Measurements from ENCODE around the gene ABCG8.

ABCG8 gene

DNA sequence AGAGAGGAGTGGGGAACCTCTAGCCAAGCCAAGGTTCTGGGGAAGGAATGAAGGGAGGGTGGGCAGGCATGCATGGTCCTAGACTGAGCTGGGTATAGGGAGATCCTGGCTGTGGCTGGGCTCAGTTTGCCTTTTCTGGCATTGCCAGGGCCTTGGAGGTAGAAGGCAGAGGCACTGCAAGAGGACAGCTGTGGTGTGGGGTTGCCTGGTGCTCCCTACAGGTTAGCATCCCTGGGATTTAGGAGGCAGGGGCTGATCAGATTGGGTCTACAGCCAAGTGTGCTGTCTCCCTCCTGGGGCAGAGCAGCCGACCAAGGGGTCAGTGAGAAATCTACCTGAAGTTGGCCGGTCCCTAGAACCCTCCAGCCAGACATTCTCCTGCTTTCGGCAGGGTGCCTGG is 15.9 kb downstream of the ABCG8 start:
- no peaks in the 10 kb centered on the region for H3K4me1 Mint-ChIP-seq

DNA sequence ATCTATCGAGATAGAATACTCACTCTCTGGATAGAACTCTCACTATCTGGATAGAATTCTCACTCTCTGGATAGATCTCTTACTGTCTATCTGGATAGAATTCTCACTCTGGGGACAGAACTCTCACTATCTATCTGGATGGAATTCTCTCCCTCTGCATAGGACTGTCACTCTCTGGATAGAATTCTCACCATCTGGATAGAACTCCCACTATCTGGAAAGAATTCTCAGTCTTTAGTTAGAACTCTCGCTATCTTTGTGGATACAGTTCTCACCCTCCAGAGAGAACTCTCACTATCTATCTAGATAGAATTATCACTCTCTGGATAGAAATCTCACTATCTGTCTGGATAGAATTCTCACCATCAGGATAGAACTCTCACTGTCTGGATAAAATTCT is 16.5 kb downstream of the ABCG8 start:
- TF ChIP-seq, protein P1, sequence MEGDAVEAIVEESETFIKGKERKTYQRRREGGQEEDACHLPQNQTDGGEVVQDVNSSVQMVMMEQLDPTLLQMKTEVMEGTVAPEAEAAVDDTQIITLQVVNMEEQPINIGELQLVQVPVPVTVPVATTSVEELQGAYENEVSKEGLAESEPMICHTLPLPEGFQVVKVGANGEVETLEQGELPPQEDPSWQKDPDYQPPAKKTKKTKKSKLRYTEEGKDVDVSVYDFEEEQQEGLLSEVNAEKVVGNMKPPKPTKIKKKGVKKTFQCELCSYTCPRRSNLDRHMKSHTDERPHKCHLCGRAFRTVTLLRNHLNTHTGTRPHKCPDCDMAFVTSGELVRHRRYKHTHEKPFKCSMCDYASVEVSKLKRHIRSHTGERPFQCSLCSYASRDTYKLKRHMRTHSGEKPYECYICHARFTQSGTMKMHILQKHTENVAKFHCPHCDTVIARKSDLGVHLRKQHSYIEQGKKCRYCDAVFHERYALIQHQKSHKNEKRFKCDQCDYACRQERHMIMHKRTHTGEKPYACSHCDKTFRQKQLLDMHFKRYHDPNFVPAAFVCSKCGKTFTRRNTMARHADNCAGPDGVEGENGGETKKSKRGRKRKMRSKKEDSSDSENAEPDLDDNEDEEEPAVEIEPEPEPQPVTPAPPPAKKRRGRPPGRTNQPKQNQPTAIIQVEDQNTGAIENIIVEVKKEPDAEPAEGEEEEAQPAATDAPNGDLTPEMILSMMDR (IDR thresholded peaks at IDR 0.05), result no peak
- Mint-ChIP-seq H3K27me3 (ENCODE audit: low read depth, poor library complexity) (peaks cover 40% of the 10 kb centered on the region), H3K4me3 (no peak overlapping the region), H3K36me3 (ENCODE audit: low read depth) (no peaks in the 10 kb centered on the region), H3K4me1 (no peaks in the 10 kb centered on the region), H3K9me3 (peaks cover 16% of the 10 kb centered on the region), H3K27ac (no peak overlapping the region)
- no peak for DNase-seq

More for the DNA sequence above, 15.9 kb downstream of the ABCG8 start:
- no peak for DNase-seq
- Mint-ChIP-seq H3K4me3 (no peak overlapping the region), H3K9me3 (peaks cover 13% of the 10 kb centered on the region), H3K36me3 (ENCODE audit: low read depth) (no peaks in the 10 kb centered on the region), H3K27me3 (ENCODE audit: low read depth, poor library complexity) (peaks cover 40% of the 10 kb centered on the region), H3K27ac (no peak overlapping the region)
- TF ChIP-seq, protein P1 (IDR thresholded peaks at IDR 0.05), result no peak

DNA sequence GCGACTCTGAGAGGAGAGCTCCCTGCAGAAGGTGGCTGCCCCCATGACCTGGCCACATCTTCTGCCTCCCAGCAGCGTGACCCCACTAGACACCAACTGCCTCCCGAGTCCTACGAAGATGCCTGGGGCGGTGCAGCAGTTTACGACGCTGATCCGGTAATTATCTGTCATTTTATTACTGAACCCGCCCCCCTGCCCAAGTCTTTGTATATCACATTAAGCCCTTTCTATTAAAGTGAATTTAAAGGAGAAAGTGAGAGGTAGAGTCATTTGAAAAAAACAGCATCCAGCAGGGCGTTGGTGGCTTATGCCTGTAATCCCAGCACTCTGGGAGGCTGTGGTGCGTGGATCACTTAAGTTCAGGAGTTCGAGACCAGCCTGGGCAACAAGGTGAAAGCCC is 33.4 kb downstream of the ABCG8 start:
- Mint-ChIP-seq H3K4me3 (no peak overlapping the region), H3K27me3 (ENCODE audit: low read depth, poor library complexity) (peaks cover 35% of the 10 kb centered on the region), H3K4me1 (no peaks in the 10 kb centered on the region), H3K9me3 (peaks cover 15% of the 10 kb centered on the region), H3K27ac (no peak overlapping the region), H3K36me3 (ENCODE audit: low read depth) (no peaks in the 10 kb centered on the region)
- TF ChIP-seq, protein P1 (IDR thresholded peaks at IDR 0.05), result no peak
- DNase-seq, result no peak

DNA sequence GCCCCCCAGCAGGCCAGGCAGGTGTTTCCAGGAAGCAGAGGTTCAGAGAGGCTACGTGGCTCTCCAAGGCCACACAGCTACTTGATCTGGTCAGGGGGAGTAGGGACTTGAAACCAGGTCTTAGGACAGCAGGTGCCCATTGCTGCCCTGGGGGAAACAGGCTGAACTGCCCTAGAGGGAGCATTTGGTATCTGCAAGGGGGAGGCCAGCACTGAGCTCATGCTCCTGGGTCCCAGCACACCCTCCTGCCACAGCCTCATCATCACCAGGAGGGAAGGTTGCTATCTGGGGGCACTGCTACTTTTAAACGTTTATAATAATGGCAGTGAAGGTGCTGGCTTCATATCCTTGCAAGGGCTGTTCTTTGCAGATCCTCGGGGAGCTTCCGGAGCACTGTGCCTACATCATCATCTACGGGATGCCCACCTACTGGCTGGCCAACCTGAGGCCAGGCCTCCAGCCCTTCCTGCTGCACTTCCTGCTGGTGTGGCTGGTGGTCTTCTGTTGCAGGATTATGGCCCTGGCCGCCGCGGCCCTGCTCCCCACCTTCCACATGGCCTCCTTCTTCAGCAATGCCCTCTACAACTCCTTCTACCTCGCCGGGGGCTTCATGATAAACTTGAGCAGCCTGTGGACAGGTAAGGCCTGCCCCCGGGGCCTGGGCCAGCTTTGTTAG is 36.1 kb downstream of the ABCG8 start:
- TF ChIP-seq, protein P1 (IDR thresholded peaks at IDR 0.05), result no peak
- DNase-seq, result no peak
- no peaks in the 10 kb centered on the region for H3K9me3 Mint-ChIP-seq
- no peaks in the 10 kb centered on the region for H3K36me3 Mint-ChIP-seq (ENCODE audit: low read depth)
- no peak overlapping the region for H3K4me3 Mint-ChIP-seq
- peaks cover 17% of the 10 kb centered on the region for H3K27me3 Mint-ChIP-seq (ENCODE audit: low read depth, poor library complexity)
- no peak overlapping the region for H3K27ac Mint-ChIP-seq
- no peaks in the 10 kb centered on the region for H3K4me1 Mint-ChIP-seq

DNA sequence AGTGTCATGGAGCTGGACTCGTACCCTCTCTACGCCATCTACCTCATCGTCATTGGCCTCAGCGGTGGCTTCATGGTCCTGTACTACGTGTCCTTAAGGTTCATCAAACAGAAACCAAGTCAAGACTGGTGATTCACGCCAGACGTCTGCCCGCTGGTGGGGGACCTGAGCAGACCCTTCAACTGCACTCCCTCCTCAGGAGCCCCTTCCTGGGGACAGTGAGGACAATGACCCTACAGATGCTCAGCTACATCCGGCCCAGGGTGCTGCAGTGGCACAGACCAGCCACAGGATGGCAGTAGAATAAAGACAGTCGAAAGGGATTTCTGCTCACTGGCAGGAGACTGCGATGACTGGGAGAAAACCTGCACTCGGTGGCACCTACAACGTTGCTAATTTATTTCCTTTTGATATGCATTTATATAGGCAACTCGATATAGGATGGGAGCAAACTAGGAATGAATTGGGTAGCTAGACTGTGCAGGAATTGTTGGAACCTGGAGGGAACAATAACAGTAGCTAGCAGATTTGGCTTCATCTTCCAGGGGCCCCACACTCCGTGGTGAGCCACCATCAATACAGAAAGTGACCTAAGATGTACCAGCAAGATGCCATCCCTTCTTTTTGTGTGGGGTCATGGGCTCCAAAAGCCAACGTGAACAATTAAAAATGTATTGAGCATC is 39.2 kb downstream of the ABCG8 start:
- H3K36me3 Mint-ChIP-seq (ENCODE audit: low read depth), result no peaks in the 10 kb centered on the region

More for the DNA sequence above, 39.2 kb downstream of the ABCG8 start:
- H3K4me3 Mint-ChIP-seq, result no peak overlapping the region
- TF ChIP-seq, protein P1 (IDR thresholded peaks at IDR 0.05), result peak; percentile 91
- no peaks in the 10 kb centered on the region for H3K4me1 Mint-ChIP-seq
- DNase-seq, result peak; percentile 77
- H3K27me3 Mint-ChIP-seq (ENCODE audit: low read depth, poor library complexity), result peaks cover 8% of the 10 kb centered on the region
- no peak overlapping the region for H3K27ac Mint-ChIP-seq
- no peaks in the 10 kb centered on the region for H3K9me3 Mint-ChIP-seq

All from nephron progenitor cell (in vitro differentiated cells).